Tibial artery (tissue), 4 donors: ENCODE results near the gene SH3BGRL2.

Experiments used
- DNase-seq, 2 donors: peaks; one replicate each; pipeline ENCODE4 v3.0.0-alpha.2; 2019
- H3K27ac ChIP-seq, 2 donors: fragments of 200-600 bp; sonication (generic) in 1 of 2; 1 replicate in 1 of 2; 2 replicates in 1 of 2; pipeline ENCODE4 v1.5.1; 2018 to 2019; ENCODE audit warnings: mild to moderate bottlenecking in 1 of 2
- H3K27me3 ChIP-seq, 2 donors: fragments of 200-600 bp; sonication (generic) in 1 of 2; one replicate each; pipeline versions ENCODE4 v1.5.1 to v1.6.0; 2016 to 2019
- H3K36me3 ChIP-seq, 3 donors: fragments of 200-600 bp; sonication (generic) in 2 of 3; one replicate each; pipeline ENCODE4 v1.5.1; 2016 to 2019; ENCODE audit warnings: mild to moderate bottlenecking in 2 of 3
- H3K4me1 ChIP-seq, 4 donors: fragments of 200-600 bp; sonication (generic) in 2 of 4; 1 replicate in 3 of 4; 2 replicates in 1 of 4; pipeline ENCODE4 v1.5.1; 2016 to 2019
- H3K4me3 ChIP-seq, 2 donors: fragments of 200-600 bp; sonication (generic) in 1 of 2; 1 replicate in 1 of 2; 2 replicates in 1 of 2; pipeline ENCODE4 v1.5.1; 2018 to 2019; ENCODE audit warnings: mild to moderate bottlenecking in 2 of 2
- H3K9me3 ChIP-seq, 3 donors: fragments of 200-600 bp; sonication (generic) in 1 of 3; one replicate each; pipeline ENCODE4 v1.5.1; 2016 to 2019
- intact Hi-C: fragments of 100-400 bp; cut with DNase I; formaldehyde crosslinking; loops from one replicate; pipeline ENCODE4 v1.15.0; 2023; ENCODE audit warnings: low total_unique reads
- TF ChIP-seq, protein P1 (sequence below), 2 experiments: fragments of 200-600 bp in 1 of 2; fragments of 450-650 bp in 1 of 2; IDR thresholded peaks; one replicate each; pipeline ENCODE4 v1.5.1; 2017 to 2019; ENCODE audit warnings: antibody characterized with exemption in 2 of 2, mild to moderate bottlenecking in 1 of 2, moderate library complexity in 1 of 2

The SH3BGRL2 gene

GRCh38 chr6:79631693-79632172, 604 bp downstream of the SH3BGRL2 start:
- H3K4me3 ChIP-seq, result peak overlapping the region; percentile 67
- intact Hi-C loops, result no loop called here
- DNase-seq, result no peak
- peak overlapping the region in 1 of 2 donors; percentile 14 for H3K27ac ChIP-seq
- no peaks in the 10 kb centered on the region for H3K9me3 ChIP-seq
- TF ChIP-seq, protein P1, sequence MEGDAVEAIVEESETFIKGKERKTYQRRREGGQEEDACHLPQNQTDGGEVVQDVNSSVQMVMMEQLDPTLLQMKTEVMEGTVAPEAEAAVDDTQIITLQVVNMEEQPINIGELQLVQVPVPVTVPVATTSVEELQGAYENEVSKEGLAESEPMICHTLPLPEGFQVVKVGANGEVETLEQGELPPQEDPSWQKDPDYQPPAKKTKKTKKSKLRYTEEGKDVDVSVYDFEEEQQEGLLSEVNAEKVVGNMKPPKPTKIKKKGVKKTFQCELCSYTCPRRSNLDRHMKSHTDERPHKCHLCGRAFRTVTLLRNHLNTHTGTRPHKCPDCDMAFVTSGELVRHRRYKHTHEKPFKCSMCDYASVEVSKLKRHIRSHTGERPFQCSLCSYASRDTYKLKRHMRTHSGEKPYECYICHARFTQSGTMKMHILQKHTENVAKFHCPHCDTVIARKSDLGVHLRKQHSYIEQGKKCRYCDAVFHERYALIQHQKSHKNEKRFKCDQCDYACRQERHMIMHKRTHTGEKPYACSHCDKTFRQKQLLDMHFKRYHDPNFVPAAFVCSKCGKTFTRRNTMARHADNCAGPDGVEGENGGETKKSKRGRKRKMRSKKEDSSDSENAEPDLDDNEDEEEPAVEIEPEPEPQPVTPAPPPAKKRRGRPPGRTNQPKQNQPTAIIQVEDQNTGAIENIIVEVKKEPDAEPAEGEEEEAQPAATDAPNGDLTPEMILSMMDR (IDR thresholded peaks at IDR 0.05), result no peak
- H3K36me3 ChIP-seq, result no peaks in the 10 kb centered on the region
- H3K4me1 ChIP-seq, result peaks cover 0 to 22% (median 10%) of the 10 kb centered on the region in 4 donors
- H3K27me3 ChIP-seq, result no peaks in the 10 kb centered on the region

- Histone ChIP-seq H3K9me3 (no peaks in the 10 kb centered on the region), H3K4me1 (peaks cover 0 to 22% (median 10%) of the 10 kb centered on the region in 4 donors), H3K36me3 (no peaks in the 10 kb centered on the region), H3K4me3 (peak overlapping the region; percentile 4 to 67), H3K27me3 (no peaks in the 10 kb centered on the region), H3K27ac (no peak overlapping the region)
- no peak for DNase-seq
- TF ChIP-seq, protein P1 (IDR thresholded peaks at IDR 0.05), result no peak
- intact Hi-C loops, result no loop called here
These were observed 1.5 kb downstream of the SH3BGRL2 start for GRCh38 chr6:79632580-79632979.

GRCh38 chr6:79634491-79635231, 3.5 kb downstream of the SH3BGRL2 start:
- Histone ChIP-seq H3K27ac (no peak overlapping the region), H3K4me1 (peaks cover 0 to 22% (median 10%) of the 10 kb centered on the region in 4 donors), H3K4me3 (no peak overlapping the region), H3K36me3 (no peaks in the 10 kb centered on the region), H3K27me3 (no peaks in the 10 kb centered on the region), H3K9me3 (no peaks in the 10 kb centered on the region)
- intact Hi-C loops, result no loop called here
- DNase-seq, result no peak
- TF ChIP-seq, protein P1 (IDR thresholded peaks at IDR 0.05), result no peak

GRCh38 chr6:79635232-79635543, 4.1 kb downstream of the SH3BGRL2 start:
- no peaks in the 10 kb centered on the region for H3K36me3 ChIP-seq
- H3K4me1 ChIP-seq, result peaks cover 0 to 25% (median 10%) of the 10 kb centered on the region in 4 donors
- DNase-seq, result no peak
- no peak overlapping the region for H3K27ac ChIP-seq
- H3K4me3 ChIP-seq, result no peak overlapping the region
- H3K27me3 ChIP-seq, result no peaks in the 10 kb centered on the region
- H3K9me3 ChIP-seq, result no peaks in the 10 kb centered on the region
- TF ChIP-seq, protein P1 (IDR thresholded peaks at IDR 0.05), result no peak
- intact Hi-C loops, result no loop called here

GRCh38 chr6:79636673-79637072, 5.5 kb downstream of the SH3BGRL2 start:
- TF ChIP-seq, protein P1 (IDR thresholded peaks at IDR 0.05), result no peak

More at GRCh38 chr6:79636673-79637072, 5.5 kb downstream of the SH3BGRL2 start:
- Histone ChIP-seq H3K36me3 (no peaks in the 10 kb centered on the region), H3K4me1 (peaks cover 0 to 12% (median 3%) of the 10 kb centered on the region in 4 donors), H3K27ac (no peak overlapping the region), H3K9me3 (no peaks in the 10 kb centered on the region), H3K4me3 (no peak overlapping the region), H3K27me3 (no peaks in the 10 kb centered on the region)
- intact Hi-C loops, result no loop called here
- no peak for DNase-seq
